GM23248 (cell line): ENCODE results near the gene PTK6. TPM values are rescaled to one million over a fixed set of nuclear protein-coding genes. Genes with fewer than 3 reads are reported as not detected.

Experiments used
- DNase-seq: peaks from one replicate; pipeline ENCODE4 v3.0.0-alpha.2; 2015
- H2AFZ ChIP-seq: fragments of 200-600 bp; sonication (generic); 2 replicates; pipeline ENCODE4 v1.6.1; 2016; ENCODE audit warnings: antibody characterized with exemption
- H3F3A ChIP-seq: fragments of 200-600 bp; sonication (generic); 2 replicates; pipeline ENCODE4 v1.6.1; 2016; ENCODE audit warnings: mild to moderate bottlenecking, antibody characterized with exemption, mixed run types; ENCODE audit not compliant: insufficient read depth
- H3K27ac ChIP-seq: fragments of 200-600 bp; sonication (generic); 2 replicates; pipeline ENCODE4 v1.5.1; 2016; ENCODE audit warnings: mild to moderate bottlenecking
- H3K27me3 ChIP-seq: fragments of 200-600 bp; sonication (generic); replicated peaks from 2 replicates; pipeline ENCODE4 v1.6.1; 2016; ENCODE audit warnings: mild to moderate bottlenecking; ENCODE audit not compliant: insufficient read depth
- H3K36me3 ChIP-seq: fragments of 200-600 bp; sonication (generic); 2 replicates; pipeline ENCODE4 v1.6.1; 2016; ENCODE audit warnings: low read depth, mild to moderate bottlenecking
- H3K4me1 ChIP-seq: fragments of 200-600 bp; sonication (generic); 2 replicates; pipeline ENCODE4 v1.6.1; 2016; ENCODE audit warnings: mild to moderate bottlenecking; ENCODE audit not compliant: insufficient read depth
- H3K4me2 ChIP-seq: fragments of 200-600 bp; sonication (generic); one replicate; pipeline ENCODE4 v1.6.1; 2016; ENCODE audit warnings: mild to moderate bottlenecking; ENCODE audit not compliant: unreplicated experiment
- H3K4me3 ChIP-seq: fragments of 200-600 bp; sonication (generic); 2 replicates; pipeline ENCODE4 v1.5.1; 2016; ENCODE audit warnings: mild to moderate bottlenecking
- H3K79me2 ChIP-seq: fragments of 200-600 bp; sonication (generic); 2 replicates; pipeline ENCODE4 v1.6.1; 2016; ENCODE audit warnings: mild to moderate bottlenecking; ENCODE audit not compliant: insufficient read depth
- H3K9ac ChIP-seq: fragments of 200-600 bp; sonication (generic); 2 replicates; pipeline ENCODE4 v1.6.1; 2016; ENCODE audit warnings: mild to moderate bottlenecking
- H3K9me2 ChIP-seq: fragments of 200-600 bp; sonication (generic); 2 replicates; pipeline ENCODE4 v1.6.1; 2016; ENCODE audit warnings: mixed run types, mild to moderate bottlenecking, moderate library complexity; ENCODE audit not compliant: insufficient read depth
- H3K9me3 ChIP-seq: fragments of 200-600 bp; sonication (generic); one replicate; pipeline ENCODE4 v1.6.1; 2017; ENCODE audit warnings: low read depth
- H4K20me1 ChIP-seq: fragments of 200-600 bp; sonication (generic); 2 replicates; pipeline ENCODE4 v1.6.0; 2016; ENCODE audit not compliant: insufficient read depth
- EZH2 ChIP-seq: fragments of 200-600 bp; sonication (generic); IDR thresholded peaks from 2 replicates; pipeline ENCODE4 v1.6.1; 2018; ENCODE audit warnings: antibody characterized with exemption, mild to moderate bottlenecking; ENCODE audit not compliant: insufficient read depth, poor library complexity, severe bottlenecking
- EZH2phosphoT487 ChIP-seq: fragments of 200-600 bp; sonication (generic); IDR thresholded peaks from 2 replicates; pipeline ENCODE4 v1.6.1; 2018; ENCODE audit warnings: antibody characterized with exemption, moderate library complexity, mild to moderate bottlenecking, low read depth; ENCODE audit not compliant: insufficient read depth
- WGBS, 2 experiments: methylation state at CpG; one replicate each; pipeline ENCODE4 v1.1.6; 2015 to 2017; ENCODE audit warnings: low lambda C conversion rate in 2 of 2, low coverage in 1 of 2; ENCODE audit errors: missing lambda C conversion rate in 2 of 2; 5-methylcytosine and 5-hydroxymethylcytosine counted together
- in situ Hi-C: fragments of 300-500 bp; cut with MboI; formaldehyde crosslinking; loops from 2 replicates; pipeline ENCODE4 v1.15.0; 2020
- polyA plus RNA-seq: library from polyadenylated mRNA; unstranded; fragments of >200 nt; fragmentation: Nextera tagmentation; extraction: Ambion mirVana; gene quantifications from 2 replicates; pipeline ENCODE4 v1.2.1, GENCODE V29; 2016
- total RNA-seq: library from RNA; depleted of rRNA; stranded (reverse); fragments of >200 nt; shearing (Covaris generic); gene quantifications from 2 replicates; pipeline ENCODE4 v1.2.3, GENCODE V29; 2014

The PTK6 gene
- total and polyA plus RNA-seq, 2 experiments from 2014 or later, result not detected

DNA sequence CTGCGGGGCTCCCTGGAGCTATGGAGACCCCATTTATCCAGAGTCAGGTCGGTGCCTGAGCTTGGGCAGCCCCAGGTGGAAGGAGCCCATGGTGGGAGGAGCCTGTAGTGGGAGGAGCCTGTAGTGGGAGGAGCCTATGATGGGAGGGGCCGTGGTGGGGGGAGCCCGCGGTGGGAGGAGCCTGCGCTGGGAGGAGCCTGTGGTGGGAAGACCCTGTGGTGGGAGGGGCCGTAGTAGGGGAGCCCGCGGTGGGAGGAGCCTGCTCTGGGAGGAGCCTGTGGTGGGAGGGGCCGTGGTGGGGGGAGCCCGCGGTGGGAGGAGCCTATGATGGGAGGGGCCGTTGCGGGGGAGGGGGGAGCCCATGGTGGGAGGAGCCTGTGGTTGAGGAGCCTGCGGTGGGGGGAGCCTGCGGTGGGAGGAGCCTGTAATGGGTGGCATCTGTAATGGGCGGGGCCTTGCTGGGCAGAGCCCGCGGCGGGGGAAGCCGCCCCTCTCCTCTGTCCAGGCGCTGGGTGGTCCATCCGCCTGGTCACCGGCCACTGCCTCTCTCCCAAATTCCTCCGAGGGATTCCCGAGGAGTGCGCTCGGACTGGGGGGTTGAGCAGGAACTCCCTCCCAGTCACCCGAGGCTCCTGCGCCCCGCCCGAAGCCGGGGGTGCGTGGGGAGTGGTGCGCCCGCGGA lies 16.2 kb upstream of the PTK6 start:
- no peaks in the 10 kb centered on the region for H3K36me3 ChIP-seq
- no peaks in the 10 kb centered on the region for H3K9me2 ChIP-seq
- H3K4me1 ChIP-seq, result no peaks in the 10 kb centered on the region
- no peak overlapping the region for H3K27ac ChIP-seq
- no peaks in the 10 kb centered on the region for H3K9me3 ChIP-seq
- H3K27me3 ChIP-seq, result no peaks in the 10 kb centered on the region; the same call in 1 of the 2 replicates
- peak; percentile 88 for DNase-seq
- TF ChIP-seq EZH2 (no peak), EZH2phosphoT487 (no peak)
- in situ Hi-C loops, result no loop called here
- no peaks in the 10 kb centered on the region for H3K79me2 ChIP-seq
- peak overlapping the region; percentile 75 for H3K9ac ChIP-seq
- WGBS, 2 experiments, result 8 to 11% methylated on average over 14 to 30 of the region's 37 CpGs
- H2AFZ ChIP-seq, result peak overlapping the region; percentile 90
- H3K4me3 ChIP-seq, result peak overlapping the region; percentile 75
- H4K20me1 ChIP-seq, result no peaks in the 10 kb centered on the region
- H3K4me2 ChIP-seq, result peak overlapping the region; percentile 82
- 0 out of 2 replicates have a peak, but pooled peaks cover 11% of the 10 kb centered on the region for H3F3A ChIP-seq

- no peaks in the 10 kb centered on the region for H3K9me3 ChIP-seq
- no peak overlapping the region for H2AFZ ChIP-seq
- no peaks in the 10 kb centered on the region for H3K9me2 ChIP-seq
- no peak for DNase-seq
- in situ Hi-C loops, result no loop called here
- no peak overlapping the region for H3K4me3 ChIP-seq
- H4K20me1 ChIP-seq, result no peaks in the 10 kb centered on the region
- H3K36me3 ChIP-seq, result no peaks in the 10 kb centered on the region
- no peaks in the 10 kb centered on the region for H3K79me2 ChIP-seq
- TF ChIP-seq EZH2, result no peak
- no peak for TF ChIP-seq EZH2phosphoT487
- no peak overlapping the region for H3K9ac ChIP-seq
- no peaks in the 10 kb centered on the region; the same call in 1 of the 2 replicates for H3K27me3 ChIP-seq
- 0 out of 2 replicates have a peak, but pooled peaks cover 11% of the 10 kb centered on the region for H3F3A ChIP-seq
- H3K4me2 ChIP-seq, result no peak overlapping the region
- WGBS, 2 experiments, result 55 to 57% methylated on average over 15 of the region's 15 CpGs
- no peaks in the 10 kb centered on the region for H3K4me1 ChIP-seq
- no peak overlapping the region for H3K27ac ChIP-seq
These were observed 15.5 kb upstream of the PTK6 start for GRCh38 chr20:63552481-63553249.

DNA sequence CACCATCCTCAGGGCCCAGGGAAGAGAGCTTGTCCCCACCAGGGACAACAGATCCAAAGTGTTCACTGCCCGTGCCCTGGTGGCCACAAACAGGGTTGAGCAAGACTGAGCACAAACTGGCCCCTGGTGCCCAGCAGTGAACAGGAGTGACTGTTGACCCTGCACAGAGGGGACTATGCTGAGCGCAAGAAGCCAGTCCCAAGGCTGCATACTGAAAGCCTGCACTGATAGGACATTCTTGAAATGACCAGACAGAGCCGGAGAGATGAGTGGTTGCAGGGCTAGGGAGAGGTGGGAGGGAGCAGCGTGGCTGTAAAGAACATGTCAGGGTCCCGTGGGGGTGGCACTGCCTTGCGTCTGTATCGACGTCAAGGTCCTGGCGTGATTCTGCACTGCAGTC lies 13.9 kb upstream of the PTK6 start:
- no peaks in the 10 kb centered on the region for H3K9me2 ChIP-seq
- no peaks in the 10 kb centered on the region for H3K79me2 ChIP-seq
- H3K4me3 ChIP-seq, result no peak overlapping the region
- H3K27me3 ChIP-seq, result no peaks in the 10 kb centered on the region; the same call in 1 of the 2 replicates
- no peaks in the 10 kb centered on the region for H3K36me3 ChIP-seq
- H3K9ac ChIP-seq, result no peak overlapping the region
- in situ Hi-C loops, result no loop called here
- no peaks in the 10 kb centered on the region for H4K20me1 ChIP-seq
- no peak overlapping the region for H2AFZ ChIP-seq
- H3K27ac ChIP-seq, result no peak overlapping the region
- TF ChIP-seq EZH2 (no peak), EZH2phosphoT487 (no peak)
- H3K4me2 ChIP-seq, result no peak overlapping the region
- no peak for DNase-seq
- no peaks in the 10 kb centered on the region for H3K9me3 ChIP-seq
- WGBS, 2 experiments, result 21 to 22% methylated on average over 9 of the region's 9 CpGs
- H3F3A ChIP-seq, result 0 out of 2 replicates have a peak, but pooled peaks cover 11% of the 10 kb centered on the region
- no peaks in the 10 kb centered on the region for H3K4me1 ChIP-seq

DNA sequence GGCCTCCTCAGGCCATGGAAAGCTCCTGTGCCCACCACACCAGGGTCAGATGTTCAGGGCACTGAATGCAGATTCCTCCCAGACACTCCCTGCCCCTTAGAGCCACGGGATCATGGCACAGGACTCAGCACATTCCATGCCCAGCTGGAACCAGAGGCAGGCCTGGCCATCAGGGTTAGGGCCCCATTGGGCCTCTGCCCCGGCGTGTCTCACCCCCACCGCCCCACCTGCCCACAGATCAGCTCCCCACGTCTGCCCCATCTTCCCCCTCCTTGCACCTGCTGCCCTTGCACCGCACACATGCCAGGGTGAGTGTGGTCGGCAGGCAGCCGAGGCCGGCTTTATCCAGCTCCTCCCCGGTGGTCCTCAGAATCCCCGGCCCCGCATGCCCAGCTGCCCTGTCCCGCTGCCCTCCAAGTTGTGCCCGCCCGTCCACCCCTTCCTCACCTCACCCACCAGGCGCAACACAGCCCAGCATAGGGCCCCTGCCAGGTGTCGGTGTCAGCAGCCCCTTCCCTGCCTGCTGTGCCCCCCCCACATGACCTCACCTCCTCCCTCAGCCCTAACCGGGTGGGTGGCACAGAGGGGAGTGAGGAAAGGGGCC lies 12.6 kb upstream of the PTK6 start:
- H3K27me3 ChIP-seq, result no peaks in the 10 kb centered on the region; the same call in 1 of the 2 replicates
- no peak overlapping the region for H3K4me2 ChIP-seq
- H3K36me3 ChIP-seq, result no peaks in the 10 kb centered on the region
- no peak overlapping the region for H2AFZ ChIP-seq
- no peak for TF ChIP-seq EZH2
- no peak for TF ChIP-seq EZH2phosphoT487
- no peak overlapping the region for H3K9ac ChIP-seq
- in situ Hi-C loops, result no loop called here
- 0 out of 2 replicates have a peak, but pooled peaks cover 11% of the 10 kb centered on the region for H3F3A ChIP-seq
- no peaks in the 10 kb centered on the region for H3K79me2 ChIP-seq
- WGBS, 2 experiments, result 77% methylated on average over 5 to 18 of the region's 18 CpGs
- no peaks in the 10 kb centered on the region for H3K9me2 ChIP-seq
- H3K9me3 ChIP-seq, result no peaks in the 10 kb centered on the region
- H4K20me1 ChIP-seq, result no peaks in the 10 kb centered on the region
- DNase-seq, result no peak
- H3K27ac ChIP-seq, result no peak overlapping the region
- H3K4me3 ChIP-seq, result no peak overlapping the region
- no peaks in the 10 kb centered on the region for H3K4me1 ChIP-seq
